Fibroblast of upper back skin (primary cell): Measurements from ENCODE around the gene USP12.
A peak's percentile ranks its signal among the peaks of the same experiment; 100 is the strongest.

Experiments used
- DNase-seq: peaks from one replicate; pipeline ENCODE4 v3.0.0-alpha.2; 2013

The USP12 gene

DNA sequence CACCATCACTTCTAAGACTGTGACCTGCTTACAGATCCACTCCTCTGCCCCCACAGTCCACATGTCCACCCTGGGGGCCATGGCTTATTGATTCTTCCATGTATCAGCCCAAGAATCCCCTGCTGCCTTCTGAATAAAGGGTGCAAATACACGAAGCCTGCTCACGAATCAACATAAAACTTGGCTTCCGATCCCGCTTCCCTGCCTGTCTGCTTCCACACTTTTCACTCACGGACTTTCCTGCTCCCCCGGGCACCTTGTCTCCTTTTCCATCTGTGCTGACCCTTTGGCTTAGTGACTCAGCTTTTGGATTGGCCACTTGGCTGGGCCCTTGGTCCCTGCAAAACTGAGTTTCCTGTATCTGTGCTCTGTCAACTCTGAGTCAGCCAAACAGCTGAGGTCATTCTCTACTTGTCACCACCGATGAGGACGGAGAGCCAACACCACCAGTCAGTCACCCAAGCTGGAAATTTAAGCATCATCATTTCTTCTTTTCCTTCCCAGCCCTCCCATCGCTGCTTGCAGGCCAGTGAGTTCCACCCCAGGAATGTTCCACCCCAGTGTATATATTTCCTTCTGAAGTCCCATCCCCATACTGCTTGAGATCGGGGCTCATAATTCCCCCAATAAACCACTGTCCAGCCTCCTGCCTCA, 11.4 kb upstream of the USP12 start:
- peak; percentile 77 for DNase-seq

DNA sequence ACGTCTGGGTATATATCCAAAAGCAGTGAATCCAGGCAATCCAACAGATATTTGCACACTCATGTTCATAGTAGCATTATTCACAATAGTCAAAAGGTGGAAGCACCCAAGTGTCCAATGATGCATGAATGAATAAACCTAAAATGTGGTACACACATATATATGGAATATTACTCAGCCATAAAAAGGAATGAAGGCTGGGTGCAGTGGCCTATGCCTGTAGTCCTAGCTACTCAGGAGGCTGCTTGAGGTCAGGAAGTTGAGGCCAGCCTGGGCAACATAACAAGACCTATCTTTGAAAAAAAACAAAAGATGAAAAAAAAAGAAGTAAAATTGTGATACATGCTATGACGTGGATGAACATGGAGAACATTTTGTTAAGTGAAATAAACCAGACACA, 10.4 kb upstream of the USP12 start:
- no peak for DNase-seq

DNA sequence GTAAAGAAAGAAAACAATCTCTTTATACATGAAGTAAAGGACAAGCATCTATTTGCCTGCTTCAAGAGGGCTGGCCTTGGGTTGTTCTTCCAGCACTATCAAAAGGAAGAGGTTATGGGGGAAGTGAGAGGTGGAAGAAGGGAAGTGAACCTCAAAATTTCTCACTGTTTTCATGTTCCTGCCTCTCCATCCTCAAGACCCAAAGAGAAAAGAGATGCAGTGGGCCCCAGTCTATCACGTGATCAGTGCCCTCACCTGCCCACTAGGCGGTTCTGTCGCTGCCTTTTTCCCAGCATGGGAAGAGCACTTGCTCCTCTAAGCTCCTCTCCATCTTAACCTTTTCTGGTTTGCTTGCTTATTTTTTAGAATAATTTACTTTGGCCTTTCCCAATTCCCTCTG, 6.2 kb upstream of the USP12 start:
- DNase-seq, result no peak

DNA sequence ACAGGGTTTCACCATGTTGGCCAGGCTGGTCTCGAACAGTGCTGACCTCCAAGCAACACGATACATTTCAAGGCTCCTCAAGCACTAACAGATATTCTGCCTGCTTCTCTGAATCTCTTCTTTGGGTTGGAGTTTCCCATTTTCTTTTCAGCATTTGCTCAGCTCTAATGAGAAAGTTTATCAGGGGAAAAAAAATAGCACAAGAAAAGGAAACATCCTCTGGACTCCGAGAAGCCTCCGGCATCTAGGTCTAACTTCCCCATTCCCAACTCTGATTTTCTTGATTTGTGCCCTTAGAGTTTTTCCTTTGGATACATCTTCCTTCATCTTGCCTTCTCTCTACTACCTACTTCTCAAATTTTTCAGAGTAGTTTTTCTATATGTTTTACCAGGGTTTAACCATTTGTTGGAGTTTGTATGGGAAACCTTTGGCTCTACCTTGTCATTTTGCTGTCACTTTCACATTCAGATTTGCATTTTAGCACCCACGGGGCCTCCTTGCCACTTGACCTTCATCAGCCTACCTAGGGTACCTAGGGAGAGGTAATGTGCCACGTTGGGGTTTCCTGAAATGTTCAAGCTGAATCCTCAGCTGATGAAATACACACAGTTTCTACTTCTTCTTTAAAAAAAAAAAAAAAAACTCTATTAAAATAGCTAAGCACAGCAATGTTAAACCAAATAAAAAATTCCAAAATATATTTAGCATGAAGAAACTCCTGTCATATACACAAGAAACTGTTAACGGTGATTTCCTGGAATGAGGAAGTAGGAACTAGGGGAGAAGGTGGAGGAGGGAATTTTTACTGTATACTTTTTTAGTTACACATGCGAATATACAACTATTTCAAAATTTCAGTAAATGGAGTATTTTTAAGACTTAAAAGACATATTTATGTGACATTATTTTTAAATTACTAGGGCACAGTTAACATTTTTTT, 5.1 kb upstream of the USP12 start:
- no peak for DNase-seq

DNA sequence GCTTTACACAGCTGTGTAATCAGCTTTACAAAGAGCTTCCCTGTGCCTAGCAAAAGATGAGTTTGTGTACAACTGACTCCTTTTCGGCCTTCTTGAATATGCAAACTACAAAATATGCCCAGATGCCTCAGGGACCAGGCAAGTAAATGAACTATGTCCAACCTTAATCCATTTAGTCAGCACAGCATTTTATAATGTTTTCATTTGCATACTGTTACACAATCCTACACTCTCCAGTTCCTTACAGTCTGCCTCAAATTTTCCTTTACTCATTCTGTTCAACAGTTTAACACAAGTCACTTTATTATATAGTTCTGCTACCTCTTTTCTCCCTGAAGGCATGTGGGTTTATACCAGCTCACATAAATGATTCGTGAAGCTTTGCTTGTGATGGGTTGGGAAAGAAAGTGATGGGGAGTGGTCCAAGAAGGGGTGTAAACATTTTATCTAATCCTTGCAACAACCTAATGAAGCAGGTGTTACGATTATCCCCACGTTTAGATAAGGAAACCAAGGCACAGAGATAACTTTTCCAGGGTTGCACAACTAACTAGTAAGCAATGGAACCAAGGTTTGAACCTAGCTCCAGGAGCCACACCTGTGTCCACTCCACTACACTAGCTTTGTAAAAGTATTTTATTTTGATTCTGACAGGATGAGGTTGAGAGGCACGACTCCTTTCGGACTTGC, 3.3 kb upstream of the USP12 start:
- DNase-seq, result no peak

DNA sequence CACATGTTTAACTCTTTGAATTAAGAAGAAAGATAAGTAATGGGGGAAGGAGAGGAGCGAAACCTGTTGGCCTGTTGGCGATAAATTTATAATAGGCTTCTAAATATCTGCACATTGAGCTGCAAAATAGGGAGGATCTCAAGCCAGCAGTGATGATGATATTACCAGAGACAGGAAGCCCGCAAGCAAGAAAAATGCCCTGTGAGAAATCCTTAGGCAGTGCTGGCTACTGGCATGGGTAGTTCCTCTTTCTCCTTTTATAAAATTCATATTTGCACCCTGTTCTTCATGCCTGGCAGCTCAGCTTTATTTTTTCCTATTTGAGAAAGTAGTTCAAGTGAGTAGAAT, 858 bp upstream of the USP12 start:
- DNase-seq, result no peak

DNA sequence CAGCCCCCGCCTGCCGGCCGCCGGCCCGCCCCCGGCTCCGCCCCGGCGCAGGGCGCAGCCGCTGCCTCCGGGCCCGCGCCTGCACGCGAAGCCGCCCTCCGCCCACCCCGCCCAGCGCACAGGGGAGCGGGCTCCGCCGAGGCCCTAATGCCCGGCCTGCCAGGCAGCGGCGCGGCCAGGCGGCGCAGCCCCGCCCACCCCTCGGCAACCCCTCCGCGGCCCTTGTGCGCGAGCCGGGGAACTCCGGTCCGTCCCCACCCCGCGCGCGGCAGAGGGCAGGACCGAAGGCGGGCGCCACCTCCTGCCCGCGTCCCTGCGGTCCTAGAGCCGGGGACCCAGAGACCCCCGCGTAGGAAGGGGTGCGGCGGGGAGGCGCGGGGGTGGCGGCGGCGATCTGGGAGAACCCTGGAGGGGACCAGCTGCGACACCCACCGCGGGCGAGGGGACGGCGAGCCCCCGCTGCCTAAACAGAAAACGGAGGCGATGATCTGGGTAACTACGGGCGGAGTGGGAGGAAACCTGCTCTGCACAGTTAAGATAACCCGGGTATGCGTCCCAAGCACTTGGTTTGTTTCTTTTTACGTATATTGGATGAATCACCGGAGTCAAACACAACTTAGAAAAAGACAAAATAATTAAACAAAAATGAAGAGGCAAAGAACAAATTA, 350 bp upstream of the USP12 start:
- peak; percentile 85 for DNase-seq

DNA sequence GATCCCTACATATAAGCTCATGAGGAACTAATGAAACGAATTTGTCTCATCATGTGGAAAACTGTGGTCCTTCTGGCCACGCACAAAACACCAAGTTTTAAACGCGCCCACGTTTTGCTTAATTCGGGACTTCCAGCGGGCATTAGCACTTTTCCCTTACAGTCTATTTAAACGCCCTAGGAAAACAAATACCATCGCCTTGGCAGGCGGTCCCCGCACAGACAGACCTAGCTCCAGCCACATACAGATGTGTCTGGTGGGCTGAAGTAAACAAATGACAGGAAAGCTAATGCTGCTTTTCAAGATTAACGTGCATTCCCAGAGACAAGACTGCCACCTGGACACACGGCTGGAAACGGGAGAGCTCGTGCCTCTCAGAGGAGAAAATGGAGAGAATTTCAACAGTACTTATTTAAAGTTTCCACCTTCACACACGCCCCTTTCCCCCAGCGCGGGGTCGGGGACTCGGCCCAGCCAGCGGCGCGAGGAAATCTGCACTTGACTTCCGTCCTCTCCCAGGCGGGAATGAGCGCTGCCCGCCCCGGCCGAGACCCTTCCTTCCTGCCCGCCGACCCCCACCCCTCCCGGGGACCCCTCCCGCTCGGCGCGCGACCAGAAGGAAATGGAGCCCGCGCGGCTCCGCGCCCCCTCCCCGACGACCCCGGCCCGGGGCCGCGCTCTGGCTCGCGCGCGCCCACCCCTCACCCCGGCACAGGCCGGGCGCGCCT, 931 bp downstream of the USP12 start:
- DNase-seq, result no peak

DNA sequence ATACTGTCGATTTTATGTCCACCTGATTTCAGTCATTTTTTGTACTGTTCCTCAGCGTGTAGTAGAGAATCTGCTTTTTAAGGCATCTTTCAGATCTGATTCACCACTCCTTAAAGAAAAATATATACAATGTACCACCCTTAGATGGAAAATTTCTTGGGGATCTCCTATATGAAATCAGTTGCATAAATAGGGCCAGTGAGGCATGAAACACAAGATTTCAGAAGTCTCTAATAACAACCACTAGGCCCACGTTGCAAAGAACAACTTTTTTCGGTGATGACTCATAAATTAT, 1.4 kb downstream of the USP12 start:
- peak; percentile 59 for DNase-seq

DNA sequence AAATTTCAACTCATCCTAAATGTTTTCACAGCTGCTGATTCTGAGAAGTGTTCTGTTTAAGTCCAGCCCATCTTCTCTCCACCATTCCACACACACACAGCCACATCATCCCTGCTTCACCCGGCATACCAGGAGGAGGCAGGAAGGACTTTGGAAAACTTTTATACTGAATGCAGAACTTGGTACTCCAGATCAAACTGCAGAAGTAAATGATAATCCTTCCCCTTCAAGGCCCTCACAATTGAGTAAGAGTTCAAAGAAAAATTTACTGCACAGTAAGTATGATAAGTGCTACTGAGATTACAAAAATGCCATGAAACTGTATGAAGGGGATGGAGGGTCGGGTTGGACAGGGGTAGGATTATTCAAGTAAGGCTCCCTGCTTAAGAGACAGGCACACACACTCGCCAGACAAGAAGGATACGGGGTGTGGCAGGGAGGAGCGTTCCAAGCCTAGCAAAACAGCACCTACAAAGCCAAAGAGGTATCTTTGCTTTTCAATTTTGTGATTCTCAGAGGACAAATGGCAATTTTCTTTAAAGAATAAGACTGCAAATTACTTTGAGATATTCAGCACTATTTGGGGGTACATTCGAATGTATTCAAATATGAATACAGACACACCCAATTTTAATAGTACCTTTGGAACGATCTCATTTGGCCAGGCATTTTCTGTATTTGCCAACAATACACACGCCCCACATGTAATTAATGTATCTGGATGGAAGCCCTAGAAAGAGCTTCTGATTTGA, 2.5 kb downstream of the USP12 start:
- DNase-seq, result no peak

DNA sequence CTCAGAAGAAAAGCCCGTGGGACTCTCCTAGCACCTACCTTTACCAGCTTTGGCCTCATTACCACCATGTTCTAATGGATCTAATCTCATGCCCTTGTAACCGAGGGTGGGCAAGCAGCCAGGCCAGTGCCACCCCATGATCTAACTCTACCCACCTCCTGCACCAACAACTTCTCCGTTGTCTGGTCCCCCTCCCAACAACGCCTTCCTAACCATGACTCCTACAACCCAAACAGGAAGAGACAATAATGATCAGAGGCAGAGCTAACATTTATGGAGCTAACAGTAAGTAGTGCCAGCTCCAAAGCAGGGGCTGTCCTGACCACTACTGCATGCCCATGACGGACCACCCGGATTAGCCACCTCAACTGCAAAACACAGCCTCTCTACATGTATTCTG, 3.5 kb downstream of the USP12 start:
- no peak for DNase-seq

DNA sequence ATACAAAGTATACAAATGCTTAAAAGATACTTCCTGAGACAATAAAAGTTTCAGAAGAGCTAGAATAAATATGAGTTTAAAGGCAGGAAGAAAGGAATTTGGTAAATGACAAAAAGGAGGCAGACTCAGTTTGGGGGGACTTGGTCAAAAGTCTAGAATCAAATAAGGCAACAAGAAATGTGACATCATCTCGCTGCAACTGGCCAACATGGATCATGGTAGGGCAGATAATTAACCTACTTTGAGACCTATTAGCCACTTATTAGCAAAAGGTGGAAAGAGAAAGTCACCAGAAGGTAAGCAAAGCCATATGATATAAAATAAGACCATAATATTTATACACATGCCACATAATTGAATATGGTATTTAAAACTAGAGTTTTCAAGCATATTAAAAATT, 5.3 kb downstream of the USP12 start:
- DNase-seq, result no peak

DNA sequence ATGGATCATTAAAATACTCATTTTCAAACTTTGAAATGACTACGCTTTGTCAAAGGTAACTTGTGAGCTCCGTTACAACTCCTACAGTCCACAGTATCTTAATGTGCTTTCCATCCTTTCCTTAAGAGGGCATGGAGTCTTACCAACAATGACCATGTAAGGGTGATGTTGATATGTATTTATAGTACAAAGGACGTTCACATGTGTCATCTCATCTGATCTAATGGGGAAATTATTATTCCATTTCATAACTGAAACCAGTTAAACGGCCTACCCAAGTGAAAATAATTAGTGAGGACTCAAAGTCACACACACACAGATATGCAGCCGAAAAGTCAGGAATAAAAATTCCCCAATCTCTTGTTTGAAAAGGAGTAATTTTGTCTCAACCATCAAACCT, 9.6 kb downstream of the USP12 start:
- no peak for DNase-seq

DNA sequence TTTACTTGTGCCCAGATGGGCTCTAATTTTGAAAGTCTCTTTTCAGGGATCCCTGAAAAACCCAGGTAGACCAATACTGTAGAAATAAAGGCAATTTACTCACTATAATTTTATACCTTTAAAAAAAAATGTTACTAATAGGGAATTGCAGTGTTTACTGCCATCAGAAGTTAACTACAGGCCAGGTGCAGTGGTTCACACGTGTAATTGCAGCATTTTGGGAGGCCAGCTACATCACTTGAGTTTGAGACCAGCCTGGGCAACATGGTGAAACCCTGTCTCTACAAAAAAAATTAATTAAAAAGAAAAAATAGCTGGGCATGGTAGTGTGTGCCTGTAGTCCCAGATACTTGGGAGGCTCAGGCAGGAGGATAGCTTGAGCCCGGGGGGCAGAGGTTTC, 10.2 kb downstream of the USP12 start:
- DNase-seq, result no peak

DNA sequence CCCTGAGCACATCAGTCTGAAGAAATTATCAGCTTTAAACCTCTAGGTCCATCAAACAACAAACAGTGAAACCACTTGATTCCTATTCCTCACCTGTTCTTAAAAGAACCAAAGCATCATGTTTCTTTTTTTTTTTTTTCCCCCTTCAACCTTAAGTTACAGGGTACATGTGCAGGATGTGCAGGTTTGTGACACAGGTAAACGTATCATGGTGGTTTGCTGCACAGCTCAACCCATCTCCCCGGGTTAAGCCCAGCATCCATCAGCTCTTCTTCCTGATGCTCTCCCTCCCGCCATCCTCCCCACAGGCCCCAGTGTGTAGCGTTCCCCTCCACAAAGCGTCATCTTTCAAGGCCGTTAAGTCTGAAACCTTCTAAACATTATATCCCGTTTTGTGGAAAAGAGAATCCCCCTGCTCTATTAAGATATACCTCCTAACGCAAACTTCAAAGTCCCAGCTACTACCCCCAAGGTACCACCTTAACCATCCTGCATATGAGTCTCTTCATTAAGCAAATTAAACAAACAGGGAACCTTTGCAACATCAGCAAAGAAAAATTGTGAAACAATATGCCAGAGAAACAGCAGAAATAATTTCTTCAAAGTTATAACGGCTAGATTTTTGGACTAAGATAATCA, 10.8 kb downstream of the USP12 start:
- DNase-seq, result no peak

DNA sequence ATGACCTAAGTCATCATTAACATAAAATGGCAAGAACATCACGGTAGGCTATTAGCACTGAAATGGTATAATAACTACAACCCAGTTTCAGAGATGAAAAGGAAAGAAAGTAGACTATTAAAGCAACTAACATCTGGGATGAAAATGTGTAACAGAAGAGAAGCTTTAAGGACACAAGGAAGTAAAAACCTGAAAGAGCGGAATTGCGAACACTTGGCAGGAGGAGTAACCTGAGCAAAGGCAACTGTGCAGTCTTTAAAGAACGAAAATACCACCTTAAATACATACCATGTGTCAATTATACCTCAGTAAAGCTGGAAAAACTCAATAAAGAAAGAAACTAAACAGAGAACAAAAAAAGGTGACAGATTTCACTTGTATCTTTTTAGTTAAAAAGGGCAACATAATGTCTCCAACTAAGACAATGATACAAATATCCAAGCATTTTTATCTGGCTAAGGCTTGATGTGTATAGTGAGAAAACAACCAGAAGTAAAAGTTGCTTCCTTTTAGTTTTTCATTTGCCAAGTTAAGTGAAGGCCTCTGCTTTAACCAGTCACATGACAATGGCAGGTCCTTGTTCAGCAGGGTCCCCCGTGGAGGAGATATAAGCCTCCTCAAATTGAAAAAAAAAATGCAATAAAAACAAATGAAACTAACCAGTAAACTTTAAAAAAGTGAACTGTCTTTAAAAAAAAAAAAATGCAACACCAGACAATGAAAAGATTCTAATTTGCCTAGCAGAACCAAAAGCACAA, 11.6 kb downstream of the USP12 start:
- no peak for DNase-seq

DNA sequence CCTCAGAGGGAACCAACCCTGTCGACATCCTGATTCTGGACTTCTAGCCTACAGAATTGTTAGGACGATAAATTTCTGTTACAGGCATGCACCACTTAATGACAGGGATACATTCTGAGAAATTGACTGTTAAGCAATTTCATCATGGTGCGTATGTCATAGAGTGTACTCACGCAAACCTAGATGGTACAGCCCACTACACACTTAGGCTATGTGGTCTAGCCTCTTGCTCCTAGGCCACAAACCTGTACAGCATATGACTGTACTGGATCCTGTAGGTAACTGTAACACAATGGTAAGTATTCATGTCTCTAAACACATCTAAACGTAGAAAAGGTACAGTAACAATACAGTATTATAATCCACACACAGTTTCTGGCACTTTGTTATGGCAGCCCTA, 13.3 kb downstream of the USP12 start:
- no peak for DNase-seq

DNA sequence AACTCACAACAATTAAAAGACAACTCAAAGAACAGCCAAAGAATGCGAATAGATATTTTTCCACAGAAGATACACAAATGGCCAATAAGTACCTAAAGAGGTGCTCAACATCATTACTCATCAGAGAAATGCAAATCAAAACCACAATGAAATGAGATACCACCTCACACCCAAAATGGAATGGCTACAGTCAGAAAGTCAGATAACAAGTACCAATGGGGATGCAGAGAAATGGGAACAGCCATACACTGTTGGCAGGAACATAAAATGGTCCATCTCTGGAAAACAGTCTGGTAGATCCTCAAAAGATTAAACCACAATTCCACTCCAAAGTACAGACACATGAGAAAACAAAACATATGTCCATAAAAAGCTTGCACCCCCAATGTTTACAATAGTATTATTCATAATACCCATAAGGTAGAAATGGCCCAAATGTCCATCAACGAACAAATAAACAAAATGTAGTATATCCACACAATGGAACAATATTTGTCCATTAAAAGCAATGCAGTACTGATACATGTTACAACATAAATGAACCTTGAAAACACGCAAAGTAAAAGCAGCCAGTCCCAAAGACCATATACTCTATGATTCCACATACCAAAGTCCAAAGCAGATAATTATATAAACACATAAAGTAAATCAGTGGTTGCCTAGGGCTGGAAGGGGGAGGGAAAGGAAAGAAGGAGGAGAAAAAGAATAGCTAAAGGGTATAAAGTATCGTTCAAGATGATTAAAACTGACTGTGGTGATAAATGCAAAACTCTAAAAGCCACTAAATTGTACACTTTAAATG, 19.6 kb downstream of the USP12 start:
- DNase-seq, result no peak

DNA sequence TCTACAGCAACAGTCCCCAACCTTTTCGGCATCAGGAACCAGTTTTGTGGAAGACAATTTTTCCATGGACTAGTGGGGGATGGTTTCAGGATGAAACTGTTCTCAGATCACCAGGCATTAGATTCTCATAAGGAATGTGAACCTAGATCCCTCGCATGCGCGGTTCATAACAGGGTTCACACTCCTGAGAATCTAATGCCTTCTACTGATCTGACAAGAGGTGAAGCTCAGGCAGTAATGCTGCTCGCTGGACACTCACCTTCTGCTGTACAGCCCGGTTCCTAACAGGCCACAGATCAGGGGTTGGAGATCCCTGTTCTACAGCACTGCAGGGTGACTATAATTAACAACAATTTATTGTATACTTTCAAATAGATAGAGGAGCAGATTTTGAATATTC, 21.9 kb downstream of the USP12 start:
- no peak for DNase-seq

DNA sequence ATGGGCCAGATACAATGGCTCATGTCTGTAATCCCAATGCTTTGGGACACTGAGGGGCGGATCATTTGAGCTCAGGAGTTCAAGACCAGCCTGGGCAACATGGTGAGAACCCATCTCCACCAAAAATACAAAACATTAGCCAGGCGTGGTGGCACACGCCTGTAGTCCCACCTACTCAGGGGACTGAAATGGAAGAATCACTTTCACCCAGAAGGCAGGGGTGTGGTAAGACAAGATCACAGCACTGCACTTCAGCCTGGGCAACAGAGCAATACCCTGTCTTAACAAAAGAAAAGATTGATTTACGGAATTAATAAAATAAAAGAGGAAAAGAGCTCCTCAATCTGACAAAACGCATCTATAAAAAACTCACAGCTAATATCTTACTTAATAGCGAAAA, 22.7 kb downstream of the USP12 start:
- DNase-seq, result no peak
